Stimulated activated CD4-positive, alpha-beta T cell treated with anti-CD3 and anti-CD28 coated beads, Interleukin-12 subunit alpha, Interleukin-12 subunit beta, amount 100 ng/mL, for 4 hours (primary cell): ENCODE results near the gene ZFX.
"Not testable (repeated sequence)": the region's sequence is repeated elsewhere in the genome, so short reads cannot be mapped to it uniquely, and the experiment has no call there.

Experiments
- DNase-seq: peaks from one replicate; pipeline ENCODE4 v3.0.0-alpha.2; 2020

Gene ZFX

DNA sequence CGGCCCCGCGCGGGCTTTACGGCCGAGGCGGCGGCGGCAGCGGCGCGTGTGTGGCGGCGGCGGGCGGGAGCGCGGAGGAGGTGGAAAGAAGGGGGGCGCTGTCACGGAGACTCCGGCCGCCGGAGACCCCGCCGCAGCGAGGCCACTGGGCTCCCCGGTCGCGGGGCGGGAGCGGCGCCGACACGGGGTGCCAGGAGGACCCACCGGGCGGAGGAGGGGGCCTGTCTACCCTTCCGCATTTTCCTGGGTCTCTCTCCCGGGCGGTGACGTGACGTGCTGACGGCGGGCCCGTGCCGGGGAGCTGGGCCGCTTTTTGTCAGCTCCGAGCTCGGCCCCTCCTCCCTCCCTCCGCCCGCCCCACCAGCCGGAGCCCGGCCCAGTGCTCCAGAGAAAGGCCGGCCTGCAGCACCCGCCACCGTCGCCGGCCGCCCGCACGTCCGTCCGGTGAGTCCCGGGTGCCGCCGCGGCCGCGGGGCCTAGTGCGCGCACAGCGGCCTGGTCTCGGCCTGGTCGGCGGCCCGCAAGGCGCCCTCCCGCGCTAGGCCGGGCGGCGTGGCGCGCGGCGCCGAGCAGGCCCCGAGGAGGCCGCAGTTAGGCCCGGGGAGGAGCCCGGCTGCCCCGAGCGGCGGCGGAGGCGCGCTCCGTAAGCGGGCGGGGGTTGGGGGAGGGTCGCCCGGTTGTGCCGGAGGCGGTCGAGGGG, at the start of gene ZFX:
TSS of gene ZFX (plus strand) at position 379 of the 700 bp plus-strand sequence. CDS start 23,014 bp downstream, outside the sequence.
- DNase-seq: peak; percentile 54

DNA sequence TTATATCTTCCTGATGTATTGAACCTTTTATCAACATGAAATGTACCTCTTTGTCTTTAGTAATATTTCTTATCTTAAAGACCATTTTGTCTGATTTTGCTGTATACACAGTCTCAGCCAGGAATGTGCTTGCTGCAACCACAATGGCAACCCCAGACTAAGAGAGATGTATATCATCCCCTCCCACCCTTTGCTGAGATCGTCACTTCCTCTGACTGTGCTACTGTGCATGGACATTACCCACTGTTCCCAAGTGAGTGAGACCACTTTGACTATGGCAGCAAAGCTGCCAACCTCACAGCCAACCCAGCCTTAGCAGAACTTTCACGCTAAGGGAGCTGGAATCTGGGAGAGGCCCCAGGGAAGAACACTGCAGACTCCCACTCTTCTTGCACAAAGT, 48.8 kb upstream of the ZFX start:
- DNase-seq: no peak

DNA sequence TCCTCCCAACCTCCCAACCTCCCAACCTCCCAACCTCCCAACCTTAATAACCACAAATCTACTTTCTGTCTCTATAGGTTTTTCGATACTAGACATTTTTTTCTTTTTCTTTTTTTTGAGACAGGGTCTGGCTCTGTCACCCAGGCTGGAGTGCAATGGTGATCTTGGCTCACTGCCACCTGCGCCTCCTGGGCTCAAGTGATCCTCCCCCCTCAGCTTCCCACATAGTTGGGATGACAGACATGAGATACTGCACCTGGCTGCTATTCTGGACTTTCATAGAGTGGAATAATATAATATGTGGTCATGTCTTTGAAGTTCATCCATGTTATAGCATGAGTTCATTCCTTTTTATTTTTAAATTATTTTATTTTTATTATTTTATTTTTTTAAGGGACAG, 39.5 kb upstream of the ZFX start:
- no peak for DNase-seq

GRCh38 chrX:24113181-24113580, 36.3 kb upstream of the ZFX start:
- no peak for DNase-seq

DNA sequence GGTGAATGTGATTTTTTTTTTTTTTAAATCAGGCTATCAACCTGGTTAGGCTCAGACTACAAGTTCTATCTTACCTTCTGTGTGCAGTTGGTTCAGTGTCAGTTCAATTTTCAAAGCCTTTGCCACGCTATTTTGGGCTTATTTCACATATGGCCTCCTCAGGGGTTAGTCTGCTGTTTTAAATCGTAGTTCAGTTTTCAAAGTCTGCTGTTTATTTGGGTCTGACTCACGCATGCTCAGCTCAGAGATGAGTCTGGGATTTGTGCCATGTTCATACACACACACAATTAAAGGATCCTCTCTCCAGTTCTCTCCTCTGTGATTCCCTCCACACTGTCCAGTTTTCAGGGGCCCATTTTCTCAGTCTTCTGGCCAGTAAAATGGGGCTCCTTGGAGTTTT, 32.3 kb upstream of the ZFX start:
- DNase-seq: no peak

DNA sequence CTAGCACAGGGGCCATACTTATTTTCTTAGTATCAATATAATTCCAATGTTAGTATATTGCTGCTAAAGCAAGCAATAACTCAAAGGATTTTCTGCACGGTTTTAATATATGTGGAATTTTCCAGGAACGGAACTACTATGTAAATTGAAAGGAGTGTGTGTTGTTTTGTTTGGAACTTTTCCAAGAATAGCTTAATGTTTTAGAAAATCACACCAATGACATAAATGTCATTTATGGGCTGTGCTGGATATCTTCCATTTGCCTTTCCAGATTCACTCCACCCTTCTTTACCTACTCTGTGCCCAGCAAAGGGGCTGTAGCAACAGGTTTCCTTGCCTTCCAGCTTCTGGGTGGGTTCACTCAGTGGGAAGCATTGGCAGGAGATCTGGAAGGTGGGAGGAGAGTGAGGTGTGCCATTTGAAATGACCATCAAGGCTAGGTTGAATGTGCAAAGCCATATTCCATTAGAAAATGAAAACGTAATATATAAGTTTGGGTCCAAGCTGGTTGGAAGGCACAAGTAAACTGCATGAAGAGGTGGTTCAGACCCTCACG, 25.2 kb upstream of the ZFX start:
- DNase-seq: no peak

DNA sequence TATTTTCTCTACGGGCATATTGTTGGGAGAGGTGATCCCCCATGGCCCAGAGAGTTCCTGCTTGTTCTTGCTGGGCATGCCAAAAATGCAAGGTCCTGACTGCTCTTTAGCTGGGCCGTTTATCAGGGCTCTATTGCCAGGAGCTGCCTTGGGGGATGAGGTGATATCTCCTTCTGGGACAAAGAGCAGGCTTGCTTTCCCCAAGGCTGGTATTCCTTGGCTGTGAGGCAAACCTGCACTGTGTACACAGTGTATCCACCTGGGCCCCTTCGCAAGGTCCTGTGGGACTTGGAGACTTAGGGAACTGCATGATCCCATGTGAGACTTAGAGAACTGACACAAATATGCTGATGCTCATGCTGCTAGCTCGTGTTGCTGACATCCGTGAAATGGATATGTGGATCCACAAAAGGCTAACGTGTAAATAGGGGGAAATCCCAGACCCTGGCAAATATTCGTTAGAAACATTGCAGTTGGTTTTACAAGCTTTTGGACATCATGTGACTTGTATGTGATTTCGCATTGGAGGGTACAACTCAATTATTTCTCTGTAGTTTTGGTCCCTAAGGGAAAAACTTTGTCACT, 24.4 kb upstream of the ZFX start:
- DNase-seq: no peak

GRCh38 chrX:24131476-24131875, 18.1 kb upstream of the ZFX start:
- no peak for DNase-seq

DNA sequence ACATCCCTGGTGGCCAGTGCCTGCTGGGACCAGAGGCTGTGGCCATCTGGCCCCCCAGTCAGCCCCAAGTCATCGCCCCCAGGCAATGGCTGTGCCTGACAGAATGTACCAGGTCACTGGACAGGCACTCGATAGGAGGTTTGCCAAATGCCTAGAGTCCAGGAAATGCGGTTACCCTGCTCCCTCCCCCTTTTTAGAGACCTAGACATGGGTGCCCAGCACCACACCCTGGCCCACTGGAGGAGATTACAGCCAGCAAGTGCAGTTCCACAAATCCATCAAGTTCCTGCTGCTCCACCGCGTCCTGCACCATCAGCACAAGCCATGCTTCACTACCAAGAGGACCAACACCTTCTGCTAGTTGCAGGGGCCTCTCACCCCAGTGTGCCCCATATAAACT, 16.2 kb upstream of the ZFX start:
- no peak for DNase-seq

DNA sequence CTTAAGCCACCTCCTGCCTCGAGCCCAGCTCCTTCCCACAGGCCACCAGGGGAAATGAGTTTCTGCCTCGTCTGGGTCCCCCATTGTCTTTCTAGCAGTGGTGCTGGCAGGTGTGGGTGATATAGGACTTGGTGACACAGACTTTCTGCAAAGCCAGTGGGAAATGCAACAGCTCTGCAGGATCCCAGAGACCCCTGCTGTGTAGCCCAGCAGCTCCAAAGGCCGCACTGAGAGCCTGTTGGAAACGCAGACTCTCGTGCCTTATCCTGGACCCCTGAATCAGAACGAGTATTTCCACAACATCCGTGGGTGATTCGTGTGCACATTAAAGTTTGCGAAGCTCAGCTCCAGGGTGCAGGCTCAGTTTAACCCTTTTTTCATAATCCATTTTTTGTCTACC, 13.8 kb upstream of the ZFX start:
- not testable (repeated sequence) for DNase-seq

DNA sequence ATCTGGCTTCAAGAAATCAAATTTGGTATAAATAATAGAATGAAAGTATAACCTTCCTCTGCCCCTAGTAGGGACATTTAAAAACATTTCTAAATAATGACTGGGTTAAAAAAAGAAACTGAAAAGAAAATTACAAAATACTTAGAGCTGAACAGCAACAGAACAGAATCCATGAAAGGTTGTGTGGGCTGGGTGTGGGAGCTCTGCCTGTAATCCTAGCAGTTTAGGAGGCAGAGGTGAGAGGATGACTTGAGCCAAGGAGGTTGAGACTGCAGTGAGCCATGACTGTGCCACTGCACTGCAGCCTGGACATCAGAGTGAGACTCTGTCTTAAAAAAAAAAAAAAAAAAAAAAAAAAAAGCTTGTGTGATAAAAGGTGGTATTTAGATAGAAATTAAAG, 12.3 kb upstream of the ZFX start:
- no peak for DNase-seq

DNA sequence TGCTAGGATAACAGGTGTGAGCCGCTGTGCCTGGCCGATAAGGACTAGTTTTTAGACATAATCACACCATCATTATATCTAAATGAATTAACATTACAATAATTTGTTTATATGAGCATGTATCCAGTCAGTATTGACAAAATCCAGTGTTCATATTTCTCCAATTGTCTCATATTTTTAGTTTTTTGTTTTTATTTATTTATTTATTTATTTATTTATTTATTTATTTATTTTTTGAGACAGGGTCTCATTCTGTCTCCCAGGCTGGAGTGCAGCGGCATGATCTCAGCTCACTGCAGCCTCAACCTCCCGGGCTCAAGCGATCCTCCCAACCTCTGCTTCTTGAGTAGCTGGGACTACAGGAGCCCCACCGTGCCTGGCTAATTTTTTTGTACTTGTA, 5.5 kb upstream of the ZFX start:
- DNase-seq: not testable (repeated sequence)

DNA sequence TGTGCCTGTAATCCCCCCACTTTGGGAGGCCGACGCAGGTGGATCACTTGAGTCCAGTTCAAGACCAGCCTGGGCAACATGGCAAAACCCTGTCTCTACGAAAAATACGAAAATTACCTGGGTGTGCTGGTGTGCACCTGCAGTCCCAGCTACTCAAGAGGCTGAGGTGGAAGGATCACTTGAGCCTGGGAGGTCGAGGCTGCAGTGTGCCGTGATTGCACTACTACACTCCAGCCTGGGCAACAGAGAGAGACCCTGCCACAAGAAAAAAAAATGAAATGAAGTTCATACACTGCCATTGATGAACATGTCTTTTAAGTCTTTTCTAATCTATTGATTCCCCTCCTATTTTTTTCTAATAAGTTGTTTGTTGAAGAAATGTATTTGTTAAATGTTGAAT, 5.0 kb upstream of the ZFX start:
- DNase-seq: no peak

DNA sequence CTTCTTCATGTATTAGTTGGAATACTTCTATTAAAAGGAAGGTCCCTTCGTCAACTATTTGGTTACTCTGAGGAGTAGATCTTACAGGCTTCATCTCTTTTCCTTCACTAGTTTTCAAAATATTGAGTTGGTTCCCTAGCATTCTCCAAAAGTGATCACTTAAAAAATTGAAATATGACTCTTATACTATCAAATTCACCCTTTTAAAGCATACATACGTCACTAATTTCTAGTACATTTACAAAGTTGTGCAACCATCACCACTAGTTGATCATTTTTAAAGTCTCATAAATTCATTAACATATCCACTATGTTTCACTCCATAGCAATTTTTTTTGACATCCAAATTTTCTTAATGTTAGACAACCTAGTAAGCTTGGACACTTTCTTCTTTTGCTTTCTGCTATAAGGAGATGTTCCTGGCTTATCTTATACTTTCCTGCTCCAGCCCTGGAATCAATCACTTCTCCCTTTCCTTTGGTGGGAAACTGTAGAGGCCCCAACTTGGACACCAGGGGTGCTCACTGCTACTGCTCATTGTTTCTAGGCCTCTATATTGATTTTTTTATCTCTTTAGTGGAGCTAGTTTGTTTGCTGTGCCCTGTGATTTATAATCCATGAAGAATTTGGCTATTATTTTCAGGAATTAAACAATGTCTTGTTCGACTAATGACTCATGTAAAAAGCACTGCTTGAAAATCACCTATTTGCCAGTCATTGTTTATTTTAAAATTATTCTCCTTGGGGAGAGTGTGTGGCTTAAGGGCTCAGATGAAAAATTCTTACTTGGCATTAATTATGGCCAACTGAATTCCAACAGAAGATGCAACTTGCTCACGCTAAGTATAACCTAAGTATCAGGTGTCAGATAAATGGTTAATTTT, 4.0 kb upstream of the ZFX start:
- no peak for DNase-seq

- no peak for DNase-seq
Observed at GRCh38 chrX:24146283-24146949, 3.1 kb upstream of the ZFX start.

DNA sequence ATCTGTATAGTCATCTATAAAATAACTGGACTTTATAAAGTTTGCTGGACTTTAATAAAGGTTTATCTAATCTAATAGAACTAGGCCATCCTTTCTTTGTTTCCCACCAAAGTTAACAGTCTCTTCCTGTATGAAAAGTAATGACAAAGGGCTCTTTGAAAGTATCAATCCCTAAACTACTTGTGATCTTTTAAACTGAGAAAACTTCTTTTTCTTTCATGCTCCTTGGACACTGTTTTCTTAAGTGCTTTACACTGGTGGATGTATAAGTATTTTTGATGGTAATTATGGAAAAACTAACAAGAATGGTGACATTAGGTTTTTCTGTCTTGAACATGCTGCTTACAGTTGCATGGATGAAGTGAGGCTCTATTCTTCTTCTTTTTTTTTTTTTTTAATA, 2.4 kb upstream of the ZFX start:
- no peak for DNase-seq

GRCh38 chrX:24148121-24148520, 1.4 kb upstream of the ZFX start:
- no peak for DNase-seq

DNA sequence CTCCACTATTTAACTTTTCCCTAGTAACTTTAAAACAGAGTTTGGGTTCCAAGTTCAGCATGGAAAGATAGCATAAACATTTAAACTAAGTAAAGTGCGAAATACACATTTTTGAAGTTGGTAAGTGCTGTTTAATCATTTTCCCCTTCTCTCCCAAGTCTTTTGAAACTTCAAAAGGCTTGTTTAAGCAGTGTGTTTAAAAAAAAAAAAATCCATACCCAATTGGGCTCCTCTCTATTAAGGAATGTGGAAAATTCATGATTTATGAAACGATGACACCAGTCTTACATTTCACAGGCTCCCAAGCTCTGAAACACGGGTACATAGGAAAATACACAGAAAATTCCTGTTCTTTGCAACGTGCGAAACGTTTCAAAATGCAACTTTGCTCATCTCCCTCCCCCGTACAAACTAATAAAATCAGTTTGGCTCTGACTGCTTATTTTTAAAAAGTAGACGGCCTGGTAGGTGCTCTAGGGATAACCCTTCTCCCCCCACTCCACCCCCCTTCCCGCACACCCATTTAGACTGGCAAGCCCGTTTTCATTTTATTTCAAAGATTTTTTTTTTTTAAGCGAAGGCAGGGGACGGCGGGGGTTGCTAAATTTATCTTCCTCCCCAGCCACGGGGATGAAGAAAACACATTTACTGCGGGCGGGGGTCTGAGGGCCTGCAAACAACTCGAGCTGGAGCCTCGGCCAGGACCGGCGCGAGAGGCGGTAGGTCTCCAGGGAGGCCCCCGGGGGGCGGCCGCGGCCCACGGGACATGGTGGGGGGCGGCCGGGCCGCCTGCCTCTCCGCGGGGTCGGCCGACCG, 786 bp upstream of the ZFX start:
- peak; percentile 7 for DNase-seq

DNA sequence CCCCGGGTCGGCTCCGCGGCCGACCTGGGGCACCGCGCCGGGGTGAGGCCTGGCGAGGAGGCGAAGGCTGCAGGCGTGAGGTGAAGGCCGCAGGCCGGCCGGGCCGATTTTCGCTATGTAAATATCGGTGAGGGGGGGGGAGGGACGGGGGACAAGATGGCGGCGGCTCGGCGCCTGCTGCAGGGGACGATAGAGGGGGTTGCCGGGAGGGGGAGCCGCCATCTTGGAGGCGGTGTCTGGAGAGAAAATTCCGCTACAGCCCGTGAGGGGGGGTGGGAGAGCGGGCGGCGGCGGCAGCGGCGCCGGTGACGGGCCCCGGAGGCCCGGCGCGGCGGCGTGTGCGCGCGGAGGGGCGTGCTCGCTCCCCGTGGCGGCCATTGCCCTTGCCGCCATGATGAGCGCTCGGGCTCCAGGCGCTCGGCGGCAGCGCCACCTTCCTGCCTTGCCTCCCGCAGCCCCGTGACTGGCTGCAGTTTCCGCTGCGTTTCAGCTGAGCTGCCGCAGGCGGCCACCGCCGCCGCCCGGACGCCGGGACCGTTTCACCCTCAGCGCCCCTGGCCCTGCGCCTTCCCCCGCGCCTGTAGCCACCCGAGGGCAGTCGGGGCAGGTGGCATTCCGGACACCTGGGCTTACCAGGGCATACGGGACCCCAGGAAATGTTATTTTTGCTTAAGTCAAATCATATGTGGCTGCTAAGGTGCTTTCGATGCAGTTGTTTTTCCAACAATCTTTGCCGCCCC, 692 bp downstream of the ZFX start:
- DNase-seq: peak; percentile 73

DNA sequence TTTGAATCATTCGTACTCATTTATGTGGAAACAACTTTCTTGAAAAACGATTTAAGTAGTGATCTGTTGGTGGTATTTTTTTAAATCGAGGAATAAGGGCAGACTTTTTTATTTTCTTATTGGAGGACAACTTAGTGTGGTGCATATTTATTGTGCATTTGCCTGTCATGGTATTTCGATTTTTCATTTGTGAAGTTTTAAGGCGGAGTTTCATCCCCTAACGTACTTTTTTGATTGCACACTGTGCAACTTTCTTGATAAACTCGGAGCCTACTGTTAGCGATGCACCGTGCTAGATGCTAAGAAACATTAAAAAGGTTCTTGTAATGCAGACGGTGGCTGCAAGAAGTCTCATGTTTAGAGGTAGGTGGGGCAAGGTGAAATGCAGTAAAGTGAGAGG, 1.4 kb downstream of the ZFX start:
- no peak for DNase-seq

DNA sequence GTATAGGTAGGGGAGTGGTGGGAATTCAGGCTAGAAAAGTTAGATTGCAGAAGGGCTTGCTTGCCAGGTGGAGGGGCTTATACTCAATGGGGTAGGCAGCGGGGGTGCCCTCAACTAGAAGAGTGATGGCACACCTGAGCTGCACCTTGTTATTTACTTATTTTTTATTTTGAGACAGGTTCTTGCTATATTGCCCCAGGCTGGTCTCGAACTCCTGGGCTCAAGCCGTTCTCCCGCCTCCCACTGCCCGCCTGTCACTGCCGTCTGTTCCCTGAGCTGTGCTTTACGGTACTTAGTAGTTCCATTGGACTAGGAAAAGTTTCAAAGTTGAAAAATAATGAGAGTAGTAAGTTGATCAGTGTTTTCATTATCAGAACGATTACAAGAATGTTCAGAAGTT, 2.0 kb downstream of the ZFX start:
- no peak for DNase-seq
